ENCODE measurements around the gene ERFL.
A peak's percentile ranks its signal among the peaks of the same experiment; 100 is the strongest.
"Not testable (repeated sequence)": the region's sequence is repeated elsewhere in the genome, so short reads cannot be mapped to it uniquely, and the experiment has no call there.

ERFL gene

DNA sequence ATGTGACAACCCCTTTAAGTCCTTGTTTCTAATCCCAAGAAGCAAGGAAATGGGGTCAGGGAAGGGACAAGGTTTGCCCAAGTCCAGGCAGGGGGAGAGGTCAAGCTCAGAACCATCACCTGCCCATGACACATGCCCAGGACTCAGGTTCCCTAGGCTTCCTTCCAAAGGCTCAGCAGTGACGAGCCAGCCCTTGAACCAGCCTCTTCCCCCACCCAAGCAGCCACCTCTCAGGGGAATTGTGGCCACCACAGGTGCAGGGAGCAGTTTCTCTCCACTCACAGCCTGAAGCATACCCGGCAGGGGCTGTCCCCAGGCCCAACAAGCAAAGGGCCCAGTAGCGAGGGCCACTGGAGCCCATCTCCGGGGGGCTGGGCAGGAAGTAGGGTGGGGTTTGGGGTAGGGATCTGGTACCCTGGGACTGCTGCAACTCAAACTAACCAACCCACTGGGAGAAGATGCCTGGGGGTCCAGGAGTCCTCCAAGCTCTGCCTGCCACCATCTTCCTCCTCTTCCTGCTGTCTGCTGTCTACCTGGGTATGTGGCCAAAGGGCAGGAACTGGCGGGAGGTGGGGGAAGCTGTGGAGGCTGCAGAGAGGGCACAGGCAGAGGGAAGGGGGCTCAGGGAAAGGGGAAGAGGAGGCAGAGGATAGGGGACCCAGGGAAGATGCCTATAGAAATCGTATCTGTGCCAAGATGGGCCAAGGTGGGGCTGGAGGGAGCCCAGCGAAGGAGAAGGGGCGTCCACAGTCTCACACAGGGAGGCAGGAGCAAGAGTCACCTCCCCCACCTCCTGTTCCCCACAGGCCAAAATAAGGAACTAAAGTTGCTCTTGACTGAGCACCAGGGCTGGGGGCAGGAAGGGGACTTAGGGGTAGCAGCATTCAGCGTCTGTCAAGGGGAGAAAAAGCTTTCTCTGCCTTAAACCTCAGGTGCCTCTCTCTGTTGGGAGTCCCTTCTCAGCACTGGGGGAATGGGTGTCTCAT, 51.1 kb downstream of the ERFL start, which contains the start of gene CD79A:
TSS of gene CD79A (plus strand) at position 433 of the 986 bp plus-strand sequence. CDS start at position 459, 26 bp downstream.
- DNase-seq (ENCODE audit: low spot score): no peak

GRCh38 chr19:41875973-41876372, 52.3 kb downstream of the ERFL start:
- not testable (repeated sequence) for DNase-seq (ENCODE audit: low spot score)

DNA sequence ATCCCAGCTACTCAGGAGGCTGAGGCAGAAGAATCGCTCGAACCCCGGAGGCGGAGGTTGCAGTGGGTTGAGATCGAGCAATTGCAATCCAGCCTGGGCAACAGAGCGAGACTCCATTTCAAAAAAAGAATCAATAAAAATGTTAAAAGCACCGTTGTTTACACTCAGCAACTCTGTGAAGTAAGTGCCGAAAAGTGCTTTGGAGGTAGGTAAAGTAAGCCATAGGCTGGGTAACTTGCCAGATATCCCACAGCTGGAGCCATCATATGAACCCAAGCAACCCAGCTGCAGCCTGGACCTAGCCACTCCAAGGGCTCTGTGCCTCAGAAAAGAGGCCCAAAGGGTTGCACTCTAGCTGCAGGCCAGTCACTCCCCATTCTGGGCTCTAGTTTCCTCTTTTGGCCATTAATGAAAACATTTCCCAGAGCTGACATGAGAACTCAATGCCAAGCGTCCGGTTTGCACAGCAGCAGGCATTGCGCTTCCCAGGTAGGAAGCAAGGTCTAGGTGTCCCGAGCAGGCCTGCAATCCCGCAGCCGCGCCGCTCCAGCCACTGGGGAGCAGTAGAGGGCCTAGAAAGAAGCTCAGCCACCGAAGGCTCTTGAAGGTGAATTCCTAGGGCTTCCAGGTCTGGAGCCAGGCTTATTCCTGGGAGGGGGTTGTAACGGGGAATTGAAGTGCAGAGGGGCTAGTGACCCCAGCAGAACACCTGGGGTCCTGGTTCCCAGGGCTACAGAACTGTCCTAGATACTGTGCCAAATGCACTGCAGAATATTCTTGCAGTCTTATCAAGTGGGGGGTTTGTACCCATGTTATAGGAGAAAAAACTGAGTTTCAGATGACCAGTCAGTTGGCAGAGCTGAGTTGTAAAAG, 55.2 kb downstream of the ERFL start:
- peak; percentile 86 for DNase-seq (ENCODE audit: low spot score)

- DNase-seq (ENCODE audit: low spot score): no peak
Measured at GRCh38 chr19:41872384-41872774, 55.9 kb downstream of the ERFL start.

- DNase-seq (ENCODE audit: low spot score): no peak
Measured at GRCh38 chr19:41871573-41872383, 56.5 kb downstream of the ERFL start.

- DNase-seq (ENCODE audit: low spot score): peak; percentile 70
Measured at GRCh38 chr19:41870401-41870873, 57.8 kb downstream of the ERFL start.

- DNase-seq (ENCODE audit: low spot score): no peak
Measured at GRCh38 chr19:41869374-41869955, 58.8 kb downstream of the ERFL start.

- DNase-seq (ENCODE audit: low spot score): no peak
Measured at GRCh38 chr19:41868989-41869300, 59.3 kb downstream of the ERFL start.

- no peak for DNase-seq (ENCODE audit: low spot score)
Measured at GRCh38 chr19:41868120-41868988, 59.9 kb downstream of the ERFL start.

DNA sequence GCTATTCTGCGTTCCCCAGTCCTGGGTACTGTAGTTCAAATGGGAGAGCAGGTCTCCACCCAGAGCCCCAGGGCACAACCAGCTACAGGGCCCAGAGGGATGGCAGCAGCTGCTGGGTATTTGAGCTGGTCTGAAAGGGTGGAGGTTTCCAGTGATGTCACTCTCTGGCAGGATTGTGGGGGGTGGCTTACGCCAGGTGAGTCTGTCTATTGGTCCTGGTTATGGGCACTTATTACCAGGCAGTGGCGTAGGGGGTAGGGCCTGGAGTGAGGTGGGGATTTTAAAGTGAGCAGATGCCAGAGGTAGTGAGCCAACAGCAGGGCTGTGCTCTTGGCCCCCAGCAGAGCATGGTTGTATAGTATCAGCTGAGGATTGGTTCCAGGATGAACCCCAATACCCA, 62.0 kb downstream of the ERFL start:
- DNase-seq (ENCODE audit: low spot score): no peak

GRCh38 chr19:41864374-41864773, 63.9 kb downstream of the ERFL start:
- no peak for DNase-seq (ENCODE audit: low spot score)

DNA sequence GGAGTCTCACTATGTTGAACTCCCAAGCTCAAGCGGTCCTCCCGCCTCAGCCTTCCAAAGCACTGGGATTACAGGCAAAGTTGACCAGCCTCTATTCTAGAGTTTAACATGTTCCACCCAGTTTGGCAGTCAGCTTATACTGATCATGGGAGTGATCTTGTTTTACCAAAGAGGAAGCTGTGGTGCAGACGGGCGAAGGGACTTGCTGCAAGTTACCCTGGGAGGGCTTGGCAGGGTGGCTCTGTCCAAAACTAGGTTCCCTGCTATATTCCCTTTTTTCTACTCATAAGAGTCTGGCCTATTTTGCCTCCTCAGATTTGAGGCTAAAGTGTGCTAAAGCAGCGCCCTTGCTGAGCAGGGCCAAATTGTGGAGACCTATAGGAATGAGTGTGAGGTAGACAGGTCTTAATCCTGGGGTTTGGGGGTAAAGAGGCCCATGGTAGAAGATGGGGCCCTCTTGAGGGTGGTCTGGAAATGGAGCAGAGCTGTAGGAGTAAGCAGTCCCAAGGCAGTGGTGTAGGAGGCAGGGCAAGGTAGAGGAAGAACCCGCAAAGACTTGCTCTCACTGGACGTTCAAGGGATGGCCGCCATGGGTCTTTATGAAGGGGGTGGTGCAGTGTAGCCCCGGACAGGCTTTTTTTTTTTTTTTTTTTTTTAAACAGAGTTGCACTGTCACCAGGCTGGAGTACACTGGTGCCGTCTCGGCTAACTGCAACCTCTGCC, 64.9 kb downstream of the ERFL start:
- no peak for DNase-seq (ENCODE audit: low spot score)

DNA sequence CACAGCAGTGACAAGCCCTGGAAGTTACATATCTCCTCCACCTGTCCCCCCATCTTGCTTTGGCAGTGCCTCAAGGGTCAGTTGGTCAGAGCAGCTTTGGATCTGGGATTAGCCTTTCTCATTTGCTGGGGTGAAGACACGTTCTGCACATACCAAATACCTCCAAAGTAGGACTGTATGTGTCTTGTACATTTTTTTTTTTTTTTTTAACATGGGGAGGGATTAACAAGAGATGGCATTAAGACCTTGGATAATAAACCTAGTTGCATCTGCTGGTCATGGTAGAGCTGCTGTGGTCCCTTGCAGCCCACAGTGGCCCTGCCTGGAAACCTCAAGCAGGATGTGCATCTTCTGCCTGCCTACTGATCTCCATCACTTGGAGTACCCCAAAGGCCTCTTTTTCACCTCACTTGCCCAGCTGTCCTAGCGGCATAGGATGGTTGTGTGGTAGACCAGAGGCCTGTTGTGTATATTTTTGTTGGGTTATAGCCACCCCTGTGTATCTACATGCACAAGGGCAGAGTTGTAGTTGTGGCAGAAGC, 65.7 kb downstream of the ERFL start:
- no peak for DNase-seq (ENCODE audit: low spot score)

DNA sequence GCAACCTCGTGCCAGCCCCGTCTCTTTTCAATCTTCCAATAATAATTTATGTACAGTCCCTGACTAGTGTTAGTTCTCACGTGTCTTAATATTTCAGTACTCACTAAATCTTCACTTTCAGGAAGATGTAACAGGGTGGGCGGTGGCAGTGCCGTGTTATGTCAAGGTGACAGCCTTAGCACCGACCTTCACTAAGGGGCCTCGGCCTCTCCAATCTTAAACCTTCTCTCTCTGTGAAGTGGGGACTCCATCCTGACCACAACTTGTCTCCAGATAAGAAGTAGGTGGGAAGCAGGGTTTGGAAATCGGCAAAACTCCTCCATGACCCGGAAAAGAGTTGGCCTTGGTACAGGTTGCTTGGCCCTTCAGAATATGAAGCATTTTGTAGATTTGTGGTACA, 66.4 kb downstream of the ERFL start:
- no peak for DNase-seq (ENCODE audit: low spot score)

DNA sequence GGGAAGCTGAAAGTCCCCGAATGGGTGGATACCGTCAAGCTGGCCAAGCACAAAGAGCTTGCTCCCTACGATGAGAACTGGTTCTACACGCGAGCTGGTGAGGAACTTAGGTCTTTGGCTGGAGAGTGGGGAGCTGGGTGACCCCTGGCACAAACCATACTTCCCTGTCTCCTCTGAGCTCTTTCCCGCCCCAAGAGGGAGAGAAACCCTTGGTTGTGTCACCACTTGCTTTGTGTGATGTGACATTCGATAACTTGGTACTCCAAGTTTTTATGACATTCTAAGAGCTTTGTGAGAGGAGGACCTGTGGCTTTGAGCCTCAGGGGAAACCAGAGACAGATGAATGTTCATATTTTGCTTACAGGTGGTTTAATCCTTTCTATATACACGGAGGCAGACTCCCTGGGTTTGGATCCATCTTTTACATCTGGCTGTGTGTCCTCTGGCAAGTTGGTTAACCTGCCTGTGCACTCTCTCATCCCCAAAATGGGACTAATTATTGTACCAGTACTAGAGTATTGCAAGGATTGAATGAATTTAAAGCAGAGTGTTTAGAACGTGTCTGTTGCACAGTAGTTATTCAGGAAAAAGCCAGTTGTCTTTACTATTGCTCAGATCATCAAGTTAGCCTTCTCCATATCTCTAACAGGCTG, 67.0 kb downstream of the ERFL start:
- DNase-seq (ENCODE audit: low spot score): no peak

- DNase-seq (ENCODE audit: low spot score): peak; percentile 20
Measured at GRCh38 chr19:41860419-41861115, 67.7 kb downstream of the ERFL start.

DNA sequence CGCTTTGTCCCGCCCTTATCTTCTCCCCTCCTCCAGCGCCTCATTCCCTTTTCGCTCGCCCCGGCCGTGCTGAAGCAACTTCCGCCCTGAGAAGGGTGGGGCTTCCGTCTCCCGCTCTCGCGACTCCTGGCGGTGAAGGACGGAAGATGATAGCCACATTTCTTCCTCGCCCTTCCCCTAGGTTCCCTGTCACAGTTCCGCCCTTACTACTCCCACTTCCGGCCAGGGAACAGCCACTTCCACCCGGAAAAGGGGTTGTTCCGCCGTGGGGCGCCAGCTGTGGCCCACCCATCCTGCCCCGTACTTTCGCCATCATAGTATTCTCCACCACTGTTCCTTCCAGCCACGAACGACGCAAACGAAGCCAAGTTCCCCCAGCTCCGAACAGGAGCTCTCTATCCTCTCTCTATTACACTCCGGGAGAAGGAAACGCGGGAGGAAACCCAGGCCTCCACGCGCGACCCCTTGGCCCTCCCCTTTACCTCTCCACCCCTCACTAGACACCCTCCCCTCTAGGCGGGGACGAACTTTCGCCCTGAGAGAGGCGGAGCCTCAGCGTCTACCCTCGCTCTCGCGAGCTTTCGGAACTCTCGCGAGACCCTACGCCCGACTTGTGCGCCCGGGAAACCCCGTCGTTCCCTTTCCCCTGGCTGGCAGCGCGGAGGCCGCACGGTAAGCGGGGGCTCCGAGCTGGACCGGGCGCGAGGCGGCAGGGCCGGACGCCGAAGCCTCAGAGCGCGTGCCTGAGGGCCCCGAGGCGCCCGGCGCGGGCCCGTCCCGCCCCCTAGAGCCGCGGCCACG, 68.4 kb downstream of the ERFL start, which contains the start of gene RPS19:
TSS of gene RPS19 (plus strand) at position 638 of the 801 bp plus-strand sequence. CDS start 520 bp downstream, outside the sequence.
- peak; percentile 99 for DNase-seq (ENCODE audit: low spot score)
